CD14-positive monocyte (primary cell): Measurements from ENCODE around the gene KAT6B. TPM values are rescaled to one million over a fixed set of nuclear protein-coding genes. Genes with fewer than 3 reads are reported as not detected.

Experiments
- DNase-seq, 3 donors: peaks; one replicate each; pipeline ENCODE4 v3.0.0-alpha.2; 2011 to 2022
- H2AFZ ChIP-seq: 2 replicates; pipeline ENCODE4 v1.6.0; 2012; ENCODE audit warnings: mild to moderate bottlenecking, low read depth, low read length, inconsistent platforms; ENCODE audit not compliant: insufficient read depth, poor library complexity, severe bottlenecking
- H3K27ac ChIP-seq, 2 donors: 1 replicate in 1 of 2; 2 replicates in 1 of 2; pipeline ENCODE4 v1.5.1; 2012 to 2013; ENCODE audit warnings: low read length in 2 of 2, control low read depth in 1 of 2, inconsistent platforms in 1 of 2, low read depth in 1 of 2, mild to moderate bottlenecking in 1 of 2
- H3K27me3 ChIP-seq, 2 donors: one replicate each; pipeline versions ENCODE4 v1.6.0 to v1.6.1; 2011 to 2013; ENCODE audit warnings: low read length in 2 of 2; ENCODE audit not compliant: control insufficient read depth in 2 of 2, insufficient read depth in 2 of 2
- H3K36me3 ChIP-seq, 2 donors: replicated peaks in 1 of 2; 1 replicate in 1 of 2; 2 replicates in 1 of 2; pipeline versions ENCODE4 v1.5.1 to v1.6.1; 2012 to 2013; ENCODE audit warnings: low read length in 2 of 2, control low read depth in 1 of 2, inconsistent platforms in 1 of 2, mild to moderate bottlenecking in 1 of 2; ENCODE audit not compliant: insufficient read depth in 2 of 2, control insufficient read depth in 1 of 2
- H3K4me1 ChIP-seq, 2 donors: 1 replicate in 1 of 2; 2 replicates in 1 of 2; pipeline versions ENCODE4 v1.5.1 to v1.6.1; 2012 to 2013; ENCODE audit warnings: low read length in 2 of 2, control low read depth in 1 of 2, inconsistent platforms in 1 of 2, mild to moderate bottlenecking in 1 of 2, moderate library complexity in 1 of 2; ENCODE audit not compliant: insufficient read depth in 2 of 2, control insufficient read depth in 1 of 2
- H3K4me2 ChIP-seq: replicated peaks from 2 replicates; pipeline ENCODE3; 2012; ENCODE audit warnings: low read length, moderate library complexity, mild to moderate bottlenecking; ENCODE audit not compliant: poor library complexity, severe bottlenecking; ENCODE audit errors: extremely low read depth
- H3K4me3 ChIP-seq, 3 experiments: fragments of 200-600 bp in 1 of 3; sonication (generic) in 1 of 3; replicated peaks in 1 of 3; 1 replicate in 2 of 3; 2 replicates in 1 of 3; pipeline ENCODE4 v1.5.1; 2011 to 2013; ENCODE audit warnings: low read length in 3 of 3, mild to moderate bottlenecking in 3 of 3, control low read depth in 2 of 3, low read depth in 2 of 3, inconsistent platforms in 1 of 3, moderate library complexity in 1 of 3
- H3K79me2 ChIP-seq: 2 replicates; pipeline ENCODE4 v1.6.0; 2012; ENCODE audit warnings: mild to moderate bottlenecking, control low read depth, inconsistent platforms, low read length, moderate library complexity; ENCODE audit not compliant: insufficient read depth
- H3K9ac ChIP-seq: 2 replicates; pipeline ENCODE4 v1.6.0; 2017; ENCODE audit warnings: low read length, mild to moderate bottlenecking; ENCODE audit not compliant: insufficient read depth, poor library complexity, severe bottlenecking
- H3K9me3 ChIP-seq, 2 donors: replicated peaks in 1 of 2; 1 replicate in 1 of 2; 2 replicates in 1 of 2; pipeline versions ENCODE4 v1.5.1 to v1.6.1; 2012 to 2013; ENCODE audit warnings: low read length in 2 of 2, control low read depth in 1 of 2; ENCODE audit not compliant: control insufficient read depth in 1 of 2, insufficient read depth in 1 of 2
- H4K20me1 ChIP-seq: 2 replicates; pipeline ENCODE4 v1.6.0; 2012; ENCODE audit warnings: mild to moderate bottlenecking, low read length, control low read depth, moderate library complexity; ENCODE audit not compliant: insufficient read depth
- H3K27ac Mint-ChIP-seq, 7 donors: one replicate each; pipeline ENCODE4 v1.8.0; 2020; ENCODE audit warnings: mild to moderate bottlenecking in 7 of 7, mixed read lengths in 7 of 7, moderate library complexity in 6 of 7, inconsistent platforms in 2 of 7
- H3K27me3 Mint-ChIP-seq, 3 donors: one replicate each; pipeline ENCODE4 v1.8.0; 2021 to 2022; ENCODE audit warnings: low read depth in 3 of 3, mild to moderate bottlenecking in 3 of 3, mixed read lengths in 3 of 3, moderate library complexity in 3 of 3, inconsistent platforms in 1 of 3
- H3K36me3 Mint-ChIP-seq, 2 donors: one replicate each; pipeline ENCODE4 v1.8.0; 2020; ENCODE audit warnings: mixed read lengths in 2 of 2, inconsistent platforms in 1 of 2, mild to moderate bottlenecking in 1 of 2
- H3K4me1 Mint-ChIP-seq: one replicate; pipeline ENCODE4 v1.8.0; 2020; ENCODE audit warnings: mild to moderate bottlenecking, mixed read lengths
- H3K4me3 Mint-ChIP-seq, 2 donors: one replicate each; pipeline ENCODE4 v1.8.0; 2020; ENCODE audit warnings: mild to moderate bottlenecking in 2 of 2, mixed read lengths in 2 of 2, moderate library complexity in 1 of 2
- H3K9me3 Mint-ChIP-seq, 7 donors: one replicate each; pipeline ENCODE4 v1.8.0; 2020 to 2022; ENCODE audit warnings: mixed read lengths in 7 of 7, mild to moderate bottlenecking in 6 of 7, moderate library complexity in 6 of 7, inconsistent platforms in 2 of 7
- CTCF ChIP-seq: fragments of 200-600 bp; IDR thresholded peaks from one replicate; pipeline ENCODE4 v1.8.0; 2022; ENCODE audit warnings: antibody characterized with exemption, mild to moderate bottlenecking
- WGBS: methylation state at CpG from one replicate; pipeline ENCODE4 v1.1.5; 2013; ENCODE audit warnings: missing lambda C conversion rate; ENCODE audit not compliant: insufficient coverage; 5-methylcytosine and 5-hydroxymethylcytosine counted together
- intact Hi-C, 2 donors: fragments of 100-400 bp; cut with micrococcal nuclease; formaldehyde crosslinking; loops; one replicate each; pipeline versions ENCODE4 v1.15.0 to v1.15.1; 2023
- polyA plus RNA-seq, 3 donors: library from polyadenylated mRNA; depleted of rRNA in 1 of 3; unstranded in 2 of 3; stranded (reverse) in 1 of 3; fragments of 300-500 nt in 2 of 3; fragments of >200 nt in 1 of 3; fragmentation: Illumina TruSeq in 2 of 3; gene quantifications; 1 replicate in 2 of 3; 2 replicates in 1 of 3; pipeline ENCODE4 v1.2.3, GENCODE V29; 2012 to 2021

The KAT6B gene
- polyA plus RNA-seq, 3 donors, result 3.3 to 6.4 (median 6.2) TPM

DNA sequence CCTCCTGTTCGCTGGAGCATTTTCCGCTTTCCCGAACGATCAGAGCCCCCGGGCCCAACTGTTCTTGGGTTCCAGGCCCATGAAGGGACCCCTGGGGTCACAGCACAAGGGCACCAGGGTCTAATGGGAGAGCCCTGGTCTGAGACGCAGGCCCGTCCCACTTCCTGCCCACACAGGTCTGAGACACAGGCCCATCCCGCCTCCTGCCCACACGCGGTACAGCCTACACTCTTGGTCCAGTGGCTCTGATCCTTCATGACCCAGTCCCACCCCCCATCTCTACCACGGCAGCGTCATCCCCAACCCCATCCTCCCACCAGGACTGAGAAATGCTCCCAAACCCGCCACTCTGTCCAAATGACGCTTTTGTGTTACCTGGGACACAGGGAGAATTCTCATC lies 246.3 kb downstream of the KAT6B start:
- no peak overlapping the region for H3K4me3 Mint-ChIP-seq
- no peaks in the 10 kb centered on the region for H3K27me3 Mint-ChIP-seq
- H3K79me2 ChIP-seq, result no peaks in the 10 kb centered on the region
- 79% methylated on average over 14 of the region's 14 CpGs for whole genome bisulfite sequencing
- H3K4me3 ChIP-seq, result no peak overlapping the region
- H2AFZ ChIP-seq, result no peak overlapping the region
- H3K27me3 ChIP-seq, result no peaks in the 10 kb centered on the region
- no peak for DNase-seq
- H3K4me1 ChIP-seq, result no peaks in the 10 kb centered on the region
- H3K36me3 ChIP-seq, result no peaks in the 10 kb centered on the region
- H3K4me1 Mint-ChIP-seq, result no peaks in the 10 kb centered on the region
- no peaks in the 10 kb centered on the region for H3K36me3 Mint-ChIP-seq
- H3K4me2 ChIP-seq, result no peak overlapping the region
- no peak overlapping the region for H3K27ac ChIP-seq
- no peak overlapping the region for H3K9ac ChIP-seq
- H3K9me3 Mint-ChIP-seq, result peaks cover 0 to 2% (median 0%) of the 10 kb centered on the region in 7 donors
- no peaks in the 10 kb centered on the region for H4K20me1 ChIP-seq
- H3K27ac Mint-ChIP-seq, result no peak overlapping the region
- TF ChIP-seq CTCF, result no peak
- H3K9me3 ChIP-seq, result no peaks in the 10 kb centered on the region
- intact Hi-C loops, result no loop called here

- Histone ChIP-seq H3K9ac (no peak overlapping the region), H3K79me2 (no peaks in the 10 kb centered on the region), H3K27ac (no peak overlapping the region), H3K36me3 (no peaks in the 10 kb centered on the region), H3K27me3 (no peaks in the 10 kb centered on the region), H4K20me1 (no peaks in the 10 kb centered on the region), H3K4me1 (no peaks in the 10 kb centered on the region), H3K4me2 (no peak overlapping the region), H2AFZ (no peak overlapping the region), H3K4me3 (no peak overlapping the region), H3K9me3 (no peaks in the 10 kb centered on the region)
- Mint-ChIP-seq H3K27ac (no peak overlapping the region), H3K36me3 (no peaks in the 10 kb centered on the region), H3K4me1 (no peaks in the 10 kb centered on the region), H3K9me3 (peaks cover 0 to 2% (median 0%) of the 10 kb centered on the region in 7 donors), H3K27me3 (no peaks in the 10 kb centered on the region), H3K4me3 (no peak overlapping the region)
- TF ChIP-seq CTCF, result no peak
- intact Hi-C loops, result no loop called here
- DNase-seq, result no peak
- WGBS, result 91% methylated on average over 16 of the region's 17 CpGs
Measured at GRCh38 chr10:75073442-75073841, 247.0 kb downstream of the KAT6B start.
